Ectodermal cell (in vitro differentiated cells): Measurements from ENCODE around the gene COQ8B.

Experiments
- H3K27ac ChIP-seq: 2 replicates; pipeline ENCODE4 v1.7.0; 2013; ENCODE audit warnings: mild to moderate bottlenecking, low read depth, low read length; ENCODE audit not compliant: insufficient read depth, poor library complexity, severe bottlenecking
- H3K27me3 ChIP-seq: 2 replicates; pipeline ENCODE4 v1.7.0; 2013; ENCODE audit warnings: mild to moderate bottlenecking, low read length; ENCODE audit not compliant: insufficient read depth, control insufficient read depth, poor library complexity, severe bottlenecking
- H3K36me3 ChIP-seq: one replicate; pipeline ENCODE4 v1.7.0; 2013; ENCODE audit warnings: low read length; ENCODE audit not compliant: control insufficient read depth, insufficient read depth
- H3K4me1 ChIP-seq: one replicate; pipeline ENCODE4 v1.7.0; 2013; ENCODE audit warnings: low read length; ENCODE audit not compliant: control insufficient read depth, insufficient read depth
- H3K4me3 ChIP-seq: 2 replicates; pipeline ENCODE4 v1.7.0; 2013; ENCODE audit warnings: low read depth, low read length, control low read depth; ENCODE audit not compliant: insufficient read depth
- H3K9me3 ChIP-seq: 2 replicates; pipeline ENCODE4 v1.7.0; 2013; ENCODE audit warnings: mild to moderate bottlenecking, low read length, moderate library complexity; ENCODE audit not compliant: control insufficient read depth
- WGBS, 2 experiments: methylation state at CpG; one replicate each; pipeline ENCODE4 v1.1.7; 2013; ENCODE audit warnings: missing lambda C conversion rate in 2 of 2; 5-methylcytosine and 5-hydroxymethylcytosine counted together

The COQ8B gene

GRCh38 chr19:40717880-40718773 is 1.4 kb upstream of the COQ8B start:
- Histone ChIP-seq H3K4me1 (peaks cover 13% of the 10 kb centered on the region), H3K27ac (no peak overlapping the region), H3K9me3 (no peaks in the 10 kb centered on the region), H3K27me3 (no peaks in the 10 kb centered on the region), H3K36me3 (no peaks in the 10 kb centered on the region), H3K4me3 (peak overlapping the region; percentile 93)
- WGBS, 2 experiments, result 23% methylated on average over 20 of the region's 20 CpGs

- H3K9me3 ChIP-seq, result no peaks in the 10 kb centered on the region
- peak overlapping the region; percentile 93 for H3K4me3 ChIP-seq
- H3K27me3 ChIP-seq, result no peaks in the 10 kb centered on the region
- peaks cover 13% of the 10 kb centered on the region for H3K4me1 ChIP-seq
- 2% methylated on average over 20 of the region's 20 CpGs for WGBS, 2 experiments
- H3K27ac ChIP-seq, result peak overlapping the region; percentile 38
- H3K36me3 ChIP-seq, result peaks cover 6% of the 10 kb centered on the region
These were observed 716 bp upstream of the COQ8B start for GRCh38 chr19:40717325-40717879.

GRCh38 chr19:40716031-40716481 is 630 bp downstream of the COQ8B start:
- Histone ChIP-seq H3K36me3 (peaks cover 7% of the 10 kb centered on the region), H3K9me3 (no peaks in the 10 kb centered on the region), H3K27ac (peak overlapping the region; percentile 77), H3K27me3 (no peaks in the 10 kb centered on the region), H3K4me1 (peaks cover 13% of the 10 kb centered on the region), H3K4me3 (peak overlapping the region; percentile 93)
- WGBS, 2 experiments, result 6 to 8% methylated on average over 8 of the region's 8 CpGs

- 6 to 8% methylated on average over 31 of the region's 31 CpGs for WGBS, 2 experiments
- H3K4me1 ChIP-seq, result peaks cover 13% of the 10 kb centered on the region
- H3K9me3 ChIP-seq, result no peaks in the 10 kb centered on the region
- H3K27me3 ChIP-seq, result no peaks in the 10 kb centered on the region
- H3K36me3 ChIP-seq, result peaks cover 7% of the 10 kb centered on the region
- peak overlapping the region; percentile 93 for H3K4me3 ChIP-seq
- peak overlapping the region; percentile 52 for H3K27ac ChIP-seq
These were observed 2.0 kb downstream of the COQ8B start for GRCh38 chr19:40714441-40715299.

GRCh38 chr19:40713939-40714338 is 2.7 kb downstream of the COQ8B start:
- Histone ChIP-seq H3K27me3 (no peaks in the 10 kb centered on the region), H3K9me3 (no peaks in the 10 kb centered on the region), H3K36me3 (peaks cover 9% of the 10 kb centered on the region), H3K4me1 (peaks cover 13% of the 10 kb centered on the region), H3K4me3 (peak overlapping the region; percentile 93), H3K27ac (no peak overlapping the region)
- WGBS, 2 experiments, result 93 to 98% methylated on average over 10 to 11 of the region's 11 CpGs

- 92 to 93% methylated on average over 5 of the region's 5 CpGs for WGBS, 2 experiments
- Histone ChIP-seq H3K27ac (no peak overlapping the region), H3K36me3 (peaks cover 27% of the 10 kb centered on the region), H3K4me1 (peaks cover 5% of the 10 kb centered on the region), H3K27me3 (no peaks in the 10 kb centered on the region), H3K9me3 (no peaks in the 10 kb centered on the region), H3K4me3 (no peak overlapping the region)
These were observed 6.9 kb downstream of the COQ8B start for GRCh38 chr19:40709817-40710216.

GRCh38 chr19:40707615-40708014 is 9.1 kb downstream of the COQ8B start:
- H3K36me3 ChIP-seq, result peaks cover 30% of the 10 kb centered on the region
- no peaks in the 10 kb centered on the region for H3K4me1 ChIP-seq
- H3K27ac ChIP-seq, result no peak overlapping the region
- WGBS, 2 experiments, result 95 to 96% methylated on average over 6 to 7 of the region's 7 CpGs
- no peaks in the 10 kb centered on the region for H3K9me3 ChIP-seq
- H3K27me3 ChIP-seq, result no peaks in the 10 kb centered on the region
- no peak overlapping the region for H3K4me3 ChIP-seq

- Histone ChIP-seq H3K27me3 (no peaks in the 10 kb centered on the region), H3K4me3 (no peak overlapping the region), H3K9me3 (no peaks in the 10 kb centered on the region), H3K27ac (no peak overlapping the region), H3K4me1 (no peaks in the 10 kb centered on the region), H3K36me3 (peaks cover 40% of the 10 kb centered on the region)
- WGBS, 2 experiments, result 94 to 96% methylated on average over 7 of the region's 7 CpGs
These were observed 10.6 kb downstream of the COQ8B start for GRCh38 chr19:40705950-40706619.

GRCh38 chr19:40705362-40705651 is 11.4 kb downstream of the COQ8B start:
- Histone ChIP-seq H3K4me1 (no peaks in the 10 kb centered on the region), H3K27me3 (no peaks in the 10 kb centered on the region), H3K9me3 (no peaks in the 10 kb centered on the region), H3K36me3 (peaks cover 41% of the 10 kb centered on the region), H3K4me3 (no peak overlapping the region), H3K27ac (no peak overlapping the region)
- WGBS, 2 experiments, result 92 to 97% methylated on average over 9 of the region's 9 CpGs
